Ectodermal cell (in vitro differentiated cells): ENCODE measurements around the gene EPHA8.

Experiments used
- H3K27ac ChIP-seq: 2 replicates; pipeline ENCODE4 v1.7.0; 2013; ENCODE audit warnings: mild to moderate bottlenecking, low read depth, low read length; ENCODE audit not compliant: insufficient read depth, poor library complexity, severe bottlenecking
- H3K27me3 ChIP-seq: 2 replicates; pipeline ENCODE4 v1.7.0; 2013; ENCODE audit warnings: mild to moderate bottlenecking, low read length; ENCODE audit not compliant: insufficient read depth, control insufficient read depth, poor library complexity, severe bottlenecking
- H3K36me3 ChIP-seq: one replicate; pipeline ENCODE4 v1.7.0; 2013; ENCODE audit warnings: low read length; ENCODE audit not compliant: control insufficient read depth, insufficient read depth
- H3K4me1 ChIP-seq: one replicate; pipeline ENCODE4 v1.7.0; 2013; ENCODE audit warnings: low read length; ENCODE audit not compliant: control insufficient read depth, insufficient read depth
- H3K4me3 ChIP-seq: 2 replicates; pipeline ENCODE4 v1.7.0; 2013; ENCODE audit warnings: low read depth, low read length, control low read depth; ENCODE audit not compliant: insufficient read depth
- H3K9me3 ChIP-seq: 2 replicates; pipeline ENCODE4 v1.7.0; 2013; ENCODE audit warnings: mild to moderate bottlenecking, low read length, moderate library complexity; ENCODE audit not compliant: control insufficient read depth
- WGBS, 2 experiments: methylation state at CpG; one replicate each; pipeline ENCODE4 v1.1.7; 2013; ENCODE audit warnings: missing lambda C conversion rate in 2 of 2; 5-methylcytosine and 5-hydroxymethylcytosine counted together

EPHA8 gene

DNA sequence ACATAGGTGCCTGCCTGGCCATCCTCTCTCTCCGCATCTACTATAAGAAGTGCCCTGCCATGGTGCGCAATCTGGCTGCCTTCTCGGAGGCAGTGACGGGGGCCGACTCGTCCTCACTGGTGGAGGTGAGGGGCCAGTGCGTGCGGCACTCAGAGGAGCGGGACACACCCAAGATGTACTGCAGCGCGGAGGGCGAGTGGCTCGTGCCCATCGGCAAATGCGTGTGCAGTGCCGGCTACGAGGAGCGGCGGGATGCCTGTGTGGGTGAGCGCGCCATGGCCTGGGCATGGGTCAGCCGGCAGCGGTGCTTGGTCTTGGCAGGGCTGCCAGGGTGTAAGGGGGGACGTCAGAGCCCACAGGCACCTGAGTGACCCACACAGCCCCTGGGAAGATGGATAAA is 13.3 kb downstream of the EPHA8 start:
- H3K36me3 ChIP-seq = no peaks in the 10 kb centered on the region
- H3K4me1 ChIP-seq = no peaks in the 10 kb centered on the region
- no peaks in the 10 kb centered on the region for H3K27me3 ChIP-seq
- H3K4me3 ChIP-seq = no peak overlapping the region
- H3K9me3 ChIP-seq = no peaks in the 10 kb centered on the region
- no peak overlapping the region for H3K27ac ChIP-seq
- WGBS, 2 experiments = 95% methylated on average over 24 of the region's 24 CpGs

DNA sequence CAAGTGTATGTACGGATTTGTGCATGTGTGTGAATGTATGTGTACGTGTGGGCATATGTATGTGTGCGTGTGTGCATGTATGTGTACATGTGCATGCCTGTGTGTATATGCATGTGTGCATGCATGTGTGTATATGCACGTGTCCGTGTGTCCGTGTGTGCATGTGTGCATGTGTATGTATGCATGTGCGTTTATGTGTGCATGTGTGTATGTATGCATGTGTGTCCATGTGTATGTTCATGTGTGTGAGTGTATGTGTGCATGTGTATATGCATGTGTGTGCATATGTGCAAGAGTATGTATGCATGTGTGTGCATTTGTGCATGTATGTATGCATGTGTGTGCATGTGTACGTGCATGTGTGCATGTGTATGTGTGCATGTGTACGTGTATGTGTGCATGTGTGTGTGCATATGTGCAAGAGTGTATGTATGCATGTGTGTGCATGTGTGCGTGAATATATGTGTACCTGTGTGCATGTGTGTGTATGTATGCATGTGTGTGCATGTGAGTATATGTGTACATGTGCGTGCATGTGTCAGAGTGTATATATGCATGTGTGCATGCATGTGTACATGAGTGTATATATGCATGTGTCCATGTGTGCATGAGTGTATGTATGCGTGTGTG is 15.6 kb downstream of the EPHA8 start:
- WGBS, 2 experiments = 78% methylated on average over 12 of the region's 12 CpGs
- no peaks in the 10 kb centered on the region for H3K9me3 ChIP-seq
- H3K36me3 ChIP-seq = no peaks in the 10 kb centered on the region
- H3K27ac ChIP-seq = no peak overlapping the region
- no peaks in the 10 kb centered on the region for H3K27me3 ChIP-seq
- H3K4me3 ChIP-seq = no peak overlapping the region
- H3K4me1 ChIP-seq = no peaks in the 10 kb centered on the region

DNA sequence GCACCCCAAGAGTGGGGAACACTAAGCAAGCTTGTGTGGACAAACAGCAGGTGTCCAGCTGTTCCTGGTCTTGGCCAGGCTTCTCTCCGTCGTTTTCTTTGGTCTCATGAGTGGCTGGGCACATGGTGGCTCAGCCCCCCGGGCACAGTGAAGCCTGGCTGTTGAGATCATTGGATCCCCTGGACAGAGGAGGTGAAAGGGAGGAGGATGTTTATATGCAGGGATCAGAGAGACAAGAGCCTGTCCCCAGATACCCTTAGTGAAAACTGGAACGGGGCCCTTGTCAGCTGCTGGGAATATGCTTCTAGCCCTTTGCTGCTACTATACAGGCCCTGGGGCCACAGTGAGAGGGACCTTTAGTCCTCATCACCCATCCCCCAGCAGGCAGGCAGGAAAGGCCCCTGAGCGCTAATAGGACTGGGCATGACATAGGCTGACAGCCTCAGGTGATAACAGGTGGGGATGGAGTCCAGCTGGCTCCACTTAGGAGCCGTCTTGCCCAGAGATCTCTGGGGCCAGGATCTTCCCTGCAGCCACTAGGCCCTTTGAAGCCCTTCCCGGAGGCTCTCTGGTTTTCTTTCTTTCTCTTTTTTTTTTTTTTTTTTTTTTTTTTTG is 16.4 kb downstream of the EPHA8 start:
- no peaks in the 10 kb centered on the region for H3K4me1 ChIP-seq
- H3K9me3 ChIP-seq = no peaks in the 10 kb centered on the region
- H3K4me3 ChIP-seq = no peak overlapping the region
- H3K27me3 ChIP-seq = no peaks in the 10 kb centered on the region
- no peaks in the 10 kb centered on the region for H3K36me3 ChIP-seq
- 81 to 85% methylated on average over 7 of the region's 7 CpGs for WGBS, 2 experiments
- no peak overlapping the region for H3K27ac ChIP-seq

DNA sequence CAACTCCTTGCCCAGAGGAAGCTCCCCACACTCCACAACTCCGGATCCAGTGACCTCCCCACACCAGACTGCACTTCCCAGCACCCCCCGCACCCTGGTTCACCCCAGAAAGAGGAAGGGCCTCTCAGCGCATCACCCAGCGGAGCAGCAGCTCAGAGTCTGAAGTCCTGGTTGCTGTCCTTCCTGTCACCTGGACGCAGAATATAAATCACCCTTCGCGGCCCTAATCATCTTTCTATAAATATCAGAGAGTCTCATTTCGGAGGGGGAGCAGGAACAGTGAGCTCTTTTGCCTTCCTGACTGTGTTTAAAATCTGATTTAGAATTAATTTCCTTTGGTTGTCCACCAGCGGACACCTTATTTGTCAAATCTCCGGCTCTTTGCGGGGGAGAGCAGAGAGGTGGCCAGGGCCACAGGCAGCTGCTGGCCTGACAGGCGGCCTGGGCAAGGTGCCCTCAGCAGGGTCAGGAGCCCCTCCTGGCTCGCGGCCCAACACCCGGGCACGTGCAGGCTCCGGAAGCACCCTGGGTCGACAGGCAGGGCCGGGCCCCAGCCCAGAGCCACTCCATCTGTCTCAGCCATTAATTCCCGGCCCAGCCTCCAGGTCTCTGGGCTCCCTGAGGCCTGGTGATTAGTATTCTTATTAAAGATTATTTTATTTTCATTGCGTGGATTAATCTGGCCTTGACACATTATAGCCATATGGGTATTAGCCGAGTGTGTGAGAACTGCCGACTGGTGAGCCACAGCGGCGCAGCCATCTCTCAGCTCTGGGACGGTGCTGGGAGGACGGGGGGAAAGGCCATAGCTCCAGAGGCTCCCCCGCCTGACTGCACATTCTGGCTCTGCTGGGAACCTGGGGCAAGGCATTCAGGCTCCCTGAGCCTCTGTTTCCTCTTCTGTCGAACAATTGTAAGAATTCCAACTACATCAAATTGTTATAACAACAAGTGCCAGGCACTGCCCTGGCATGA is 19.7 kb downstream of the EPHA8 start:
- WGBS, 2 experiments = 91 to 92% methylated on average over 29 of the region's 29 CpGs
- H3K27me3 ChIP-seq = no peaks in the 10 kb centered on the region
- H3K4me1 ChIP-seq = no peaks in the 10 kb centered on the region
- H3K27ac ChIP-seq = no peak overlapping the region
- no peak overlapping the region for H3K4me3 ChIP-seq
- no peaks in the 10 kb centered on the region for H3K36me3 ChIP-seq
- no peaks in the 10 kb centered on the region for H3K9me3 ChIP-seq

DNA sequence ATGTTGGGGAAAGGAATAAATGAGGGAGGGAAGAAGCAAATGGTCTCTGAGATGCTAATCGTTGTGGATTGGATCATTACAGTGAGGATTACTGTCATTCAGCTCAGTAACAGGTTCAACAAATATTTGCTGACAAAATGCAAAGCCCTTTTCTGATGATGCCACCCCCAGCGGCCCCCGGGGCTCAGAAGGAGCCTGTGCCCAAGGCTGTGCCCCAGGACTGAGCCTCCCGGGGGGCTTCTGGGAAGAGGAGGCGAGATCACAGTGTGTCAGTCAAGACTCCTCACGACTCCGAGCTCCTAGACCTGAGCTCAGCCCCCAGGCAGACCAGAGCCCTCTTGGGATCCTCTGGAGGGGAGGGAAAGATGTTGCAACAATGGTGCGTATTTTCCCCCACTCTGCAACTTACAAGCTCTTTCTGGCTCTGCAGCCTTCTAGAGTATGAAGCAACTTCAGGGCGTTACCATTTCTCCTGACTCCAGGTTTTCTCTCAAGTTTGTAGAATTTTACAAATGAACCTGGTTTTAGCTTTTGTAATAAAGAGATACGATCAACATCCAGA is 20.8 kb downstream of the EPHA8 start:
- Histone ChIP-seq H3K27ac (no peak overlapping the region), H3K4me1 (no peaks in the 10 kb centered on the region), H3K9me3 (no peaks in the 10 kb centered on the region), H3K27me3 (no peaks in the 10 kb centered on the region), H3K4me3 (no peak overlapping the region), H3K36me3 (no peaks in the 10 kb centered on the region)
- 79 to 81% methylated on average over 9 to 10 of the region's 10 CpGs for WGBS, 2 experiments

DNA sequence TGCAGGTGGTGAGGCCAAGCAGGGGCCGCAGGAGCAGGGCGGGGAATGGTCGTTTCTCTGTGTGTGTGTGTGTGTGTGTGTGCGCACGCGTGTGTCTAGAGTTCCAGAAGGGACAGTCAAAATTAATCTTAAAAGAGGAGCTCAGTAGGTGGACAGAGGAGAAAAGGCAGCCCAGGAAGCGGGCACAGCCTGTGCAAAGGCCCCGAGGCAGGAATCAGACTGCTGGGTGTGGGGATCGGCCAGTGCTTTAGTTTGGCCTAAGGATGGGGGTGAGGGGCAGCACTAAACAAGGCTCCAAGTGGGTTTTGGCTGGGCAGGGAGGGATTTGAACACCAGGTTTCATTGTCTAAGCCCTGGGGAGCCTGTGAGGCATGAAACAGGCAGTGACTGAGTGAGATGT is 21.7 kb downstream of the EPHA8 start:
- Histone ChIP-seq H3K36me3 (no peaks in the 10 kb centered on the region), H3K27ac (no peak overlapping the region), H3K4me1 (no peaks in the 10 kb centered on the region), H3K9me3 (no peaks in the 10 kb centered on the region), H3K27me3 (no peaks in the 10 kb centered on the region), H3K4me3 (no peak overlapping the region)
- 92% methylated on average over 9 of the region's 9 CpGs for WGBS, 2 experiments

DNA sequence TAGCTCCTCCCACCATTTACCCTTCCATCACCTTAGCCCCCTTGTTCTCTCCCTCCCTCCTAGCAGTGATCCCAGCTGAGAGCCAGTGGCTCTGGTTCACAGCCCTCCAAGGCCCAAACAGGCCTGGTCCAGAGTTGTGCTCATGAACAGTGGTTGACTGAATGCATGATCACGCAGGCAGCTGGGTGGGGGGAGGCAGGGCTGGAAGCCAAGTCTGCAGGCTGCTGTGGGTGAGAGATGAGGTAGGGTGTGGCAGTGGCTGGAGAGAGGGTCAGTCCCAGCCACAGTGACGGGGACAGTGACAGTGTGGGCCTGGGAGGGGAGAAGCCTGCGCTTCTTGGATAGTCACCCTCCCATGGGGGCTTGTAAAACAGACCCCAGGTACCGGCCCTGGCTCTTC is 22.2 kb downstream of the EPHA8 start:
- no peaks in the 10 kb centered on the region for H3K27me3 ChIP-seq
- H3K36me3 ChIP-seq = no peaks in the 10 kb centered on the region
- H3K4me3 ChIP-seq = no peak overlapping the region
- H3K27ac ChIP-seq = no peak overlapping the region
- no peaks in the 10 kb centered on the region for H3K9me3 ChIP-seq
- 88 to 95% methylated on average over 4 of the region's 4 CpGs for WGBS, 2 experiments
- no peaks in the 10 kb centered on the region for H3K4me1 ChIP-seq

DNA sequence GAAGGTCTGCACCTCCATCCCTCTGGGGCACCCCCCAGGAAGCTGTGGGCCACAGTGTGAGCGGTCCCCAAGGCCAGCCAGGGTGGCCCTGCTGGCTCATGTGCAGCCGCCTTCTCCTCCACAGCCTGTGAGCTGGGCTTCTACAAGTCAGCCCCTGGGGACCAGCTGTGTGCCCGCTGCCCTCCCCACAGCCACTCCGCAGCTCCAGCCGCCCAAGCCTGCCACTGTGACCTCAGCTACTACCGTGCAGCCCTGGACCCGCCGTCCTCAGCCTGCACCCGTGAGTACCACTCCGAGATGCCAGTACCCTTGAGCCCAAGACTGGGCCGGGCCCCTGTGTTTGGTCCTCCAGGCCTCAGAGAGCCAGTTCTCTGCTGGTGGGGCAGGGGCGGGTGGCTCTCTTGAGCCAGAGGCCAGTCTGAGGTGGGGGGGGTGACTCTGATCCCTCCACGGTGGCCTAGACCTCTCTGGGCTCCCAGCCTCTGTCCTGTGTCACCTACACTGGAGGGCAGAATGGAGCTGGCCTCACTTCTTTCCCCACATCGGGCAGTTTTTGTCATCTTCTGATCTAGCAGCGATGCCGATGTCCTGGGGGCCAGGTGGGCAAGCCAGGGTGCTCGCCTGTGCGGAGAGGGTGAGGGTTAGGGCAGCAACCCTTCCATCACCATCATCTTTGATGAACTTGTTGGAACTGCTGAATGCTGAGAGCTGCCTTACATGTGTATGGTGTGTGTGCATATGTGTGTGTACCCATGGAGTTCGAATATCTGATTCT is 23.3 kb downstream of the EPHA8 start:
- Histone ChIP-seq H3K4me1 (no peaks in the 10 kb centered on the region), H3K9me3 (no peaks in the 10 kb centered on the region), H3K27me3 (no peaks in the 10 kb centered on the region), H3K36me3 (no peaks in the 10 kb centered on the region), H3K27ac (no peak overlapping the region), H3K4me3 (no peak overlapping the region)
- 90 to 92% methylated on average over 19 of the region's 19 CpGs for WGBS, 2 experiments

DNA sequence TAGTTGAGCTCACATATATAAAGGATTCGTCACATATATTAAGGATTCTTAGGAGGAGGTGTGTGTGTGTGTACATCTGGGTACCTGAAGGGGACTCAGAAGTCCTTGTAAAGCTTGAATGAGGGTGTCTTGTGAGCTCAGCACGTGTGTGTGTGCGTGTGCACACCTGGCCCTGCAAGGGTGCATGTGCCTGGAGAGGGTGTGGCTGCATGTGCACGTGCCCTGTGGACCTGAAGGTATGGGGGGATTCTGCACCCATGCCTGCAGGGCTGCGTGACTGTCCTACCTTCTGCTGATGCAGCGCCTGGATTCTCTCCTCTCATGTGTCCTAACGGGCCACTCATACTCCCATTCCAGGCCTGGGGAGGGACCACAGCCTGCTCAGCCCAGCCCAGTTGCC is 24.0 kb downstream of the EPHA8 start:
- H3K9me3 ChIP-seq = no peaks in the 10 kb centered on the region

More for the DNA sequence above, 24.0 kb downstream of the EPHA8 start:
- no peaks in the 10 kb centered on the region for H3K36me3 ChIP-seq
- H3K4me3 ChIP-seq = no peak overlapping the region
- no peak overlapping the region for H3K27ac ChIP-seq
- no peaks in the 10 kb centered on the region for H3K4me1 ChIP-seq
- H3K27me3 ChIP-seq = no peaks in the 10 kb centered on the region
- 89 to 92% methylated on average over 7 of the region's 7 CpGs for WGBS, 2 experiments
